Measurements from ENCODE around the gene APBA2.

DNA sequence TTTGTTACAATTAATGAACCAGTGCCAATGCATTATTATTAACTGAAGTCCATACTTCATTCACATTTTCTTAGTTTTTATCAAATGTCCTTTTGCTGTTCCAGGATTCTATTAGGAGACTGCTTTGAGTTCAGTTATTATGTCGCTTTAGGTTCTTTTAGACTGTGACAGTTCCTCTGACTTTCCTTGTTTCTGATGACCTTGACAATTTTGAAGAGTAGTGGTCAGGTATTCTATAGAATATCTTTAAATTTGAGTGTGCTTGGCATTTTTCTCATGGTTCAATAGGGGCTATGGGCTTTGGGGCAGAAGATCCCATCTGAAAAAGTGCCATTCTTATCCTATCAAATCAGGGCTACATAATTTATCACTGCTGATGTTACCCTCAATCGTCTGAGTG lies 126.3 kb downstream of the APBA2 start:
- TF ChIP-seq, protein P1, sequence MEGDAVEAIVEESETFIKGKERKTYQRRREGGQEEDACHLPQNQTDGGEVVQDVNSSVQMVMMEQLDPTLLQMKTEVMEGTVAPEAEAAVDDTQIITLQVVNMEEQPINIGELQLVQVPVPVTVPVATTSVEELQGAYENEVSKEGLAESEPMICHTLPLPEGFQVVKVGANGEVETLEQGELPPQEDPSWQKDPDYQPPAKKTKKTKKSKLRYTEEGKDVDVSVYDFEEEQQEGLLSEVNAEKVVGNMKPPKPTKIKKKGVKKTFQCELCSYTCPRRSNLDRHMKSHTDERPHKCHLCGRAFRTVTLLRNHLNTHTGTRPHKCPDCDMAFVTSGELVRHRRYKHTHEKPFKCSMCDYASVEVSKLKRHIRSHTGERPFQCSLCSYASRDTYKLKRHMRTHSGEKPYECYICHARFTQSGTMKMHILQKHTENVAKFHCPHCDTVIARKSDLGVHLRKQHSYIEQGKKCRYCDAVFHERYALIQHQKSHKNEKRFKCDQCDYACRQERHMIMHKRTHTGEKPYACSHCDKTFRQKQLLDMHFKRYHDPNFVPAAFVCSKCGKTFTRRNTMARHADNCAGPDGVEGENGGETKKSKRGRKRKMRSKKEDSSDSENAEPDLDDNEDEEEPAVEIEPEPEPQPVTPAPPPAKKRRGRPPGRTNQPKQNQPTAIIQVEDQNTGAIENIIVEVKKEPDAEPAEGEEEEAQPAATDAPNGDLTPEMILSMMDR (IDR thresholded peaks at IDR 0.05), result no peak
- TF ChIP-seq POLR2A (IDR thresholded peaks at IDR 0.05), result no peak
- no peak for TF ChIP-seq POLR2AphosphoS5 (IDR thresholded peaks at IDR 0.05; ENCODE audit: insufficient read depth in 1 of 2, low read depth in 1 of 2)
